K562 (cell line): ENCODE measurements around the gene LBH. TPM values are rescaled to one million over a fixed set of nuclear protein-coding genes. Genes with fewer than 3 reads are reported as not detected.

Experiments used
- ETS1 ChIP-seq: conservative IDR thresholded peaks from 2 replicates; pipeline ENCODE4 v1.6.1; 2011; ENCODE audit warnings: low read depth, mild to moderate bottlenecking, low read length; ENCODE audit not compliant: control insufficient read depth
- HNRNPK ChIP-seq: fragments of 200-400 bp; formaldehyde crosslinking; IDR thresholded peaks from one replicate; pipeline ENCODE4 v1.6.1; 2018; ENCODE audit warnings: mild to moderate bottlenecking, low read depth, low read length; ENCODE audit not compliant: poor library complexity, severe bottlenecking
- L3MBTL2 ChIP-seq: fragments of 450-650 bp; IDR thresholded peaks from 2 replicates; pipeline ENCODE4 v1.6.1; 2016; ENCODE audit warnings: mild to moderate bottlenecking, moderate library complexity
- MAFG ChIP-seq: fragments of 450-650 bp; conservative IDR thresholded peaks from 2 replicates; pipeline ENCODE4 v1.6.1; 2016; ENCODE audit warnings: missing genetic modification characterization, missing compliant biosample characterization
- MGA ChIP-seq: fragments of 450-650 bp; IDR thresholded peaks from 2 replicates; pipeline ENCODE4 v1.6.1; 2016; ENCODE audit warnings: mild to moderate bottlenecking, moderate library complexity
- NR0B1 ChIP-seq: fragments of 450-650 bp; IDR thresholded peaks from one replicate; pipeline ENCODE4 v1.6.1; 2018; ENCODE audit warnings: mild to moderate bottlenecking, moderate library complexity; ENCODE audit not compliant: partially characterized antibody
- RCOR1 ChIP-seq, 2 experiments: IDR thresholded peaks; 2 replicates each; pipeline ENCODE4 v1.6.1; 2012; ENCODE audit warnings: low read depth in 2 of 2, low read length in 2 of 2, borderline replicate concordance in 1 of 2, improper control_type of control experiment in 1 of 2
- SAFB2 ChIP-seq: fragments of 200-400 bp; formaldehyde crosslinking; IDR thresholded peaks from 2 replicates; pipeline ENCODE4 v1.6.1; 2018; ENCODE audit warnings: borderline replicate concordance, low read length, low read depth, moderate library complexity; ENCODE audit not compliant: severe bottlenecking
- TRIM25 ChIP-seq: fragments of 450-650 bp; IDR thresholded peaks from 2 replicates; pipeline ENCODE4 v1.7.0; 2016; ENCODE audit warnings: borderline replicate concordance
- YBX1 ChIP-seq: fragments of 450-650 bp; IDR thresholded peaks from 2 replicates; pipeline ENCODE4 v1.7.1; 2016; ENCODE audit warnings: mild to moderate bottlenecking
- polyA plus RNA-seq, 8 experiments: library from polyadenylated mRNA; depleted of rRNA in 4 of 8; stranded (reverse) in 5 of 8; unstranded in 3 of 8; fragments of >200 nt; fragmentation: Nextera tagmentation in 2 of 8; fragmentation: Illumina TruSeq in 1 of 8; extraction: Ambion mirVana in 2 of 8; extraction: Trizol in 1 of 8; gene quantifications; 2 replicates each; pipeline versions ENCODE4 v1.2.1 to v1.2.3, GENCODE V29; 2011 to 2014; ENCODE audit warnings: inconsistent platforms in 1 of 8, missing spikeins in 1 of 8
- total RNA-seq, 7 experiments: library from RNA; depleted of rRNA in 6 of 7; stranded (reverse); fragments of >200 nt in 6 of 7; fragmentation: Illumina TruSeq in 2 of 7; extraction: Trizol in 2 of 7; gene quantifications; 2 replicates each; pipeline versions ENCODE4 v1.2.1 to v1.2.3, GENCODE V29; 2011 to 2021; ENCODE audit warnings: low replicate concordance in 1 of 7

The LBH gene
- total and polyA plus RNA-seq, 9 of the 15 experiments (the other 6 are each of a cell fraction or from before 2014, with no cell fraction given), result 3.1 to 13.4 (median 7.4) TPM

- no peak for TF ChIP-seq ETS1
- TF ChIP-seq MAFG (tag), result peak; percentile 55
- TF ChIP-seq RCOR1 (IDR thresholded peaks at IDR 0.05; ENCODE audit: borderline replicate concordance in 1 of 2, low read depth in 2 of 2, low read length in 2 of 2), result peak in 1 of 2 experiments; percentile 32; a peak in 1 of 4 replicates
- no peak for TF ChIP-seq HNRNPK
- no peak for TF ChIP-seq NR0B1
- no peak for TF ChIP-seq SAFB2
- no peak for TF ChIP-seq YBX1
- peak; percentile 46 for TF ChIP-seq MGA
- TF ChIP-seq L3MBTL2, result peak; percentile 71
- TF ChIP-seq TRIM25, result no peak
Measured at GRCh38 chr2:30239986-30240752, 8.8 kb downstream of the LBH start (continued).
